ENCODE measurements around the gene RASA1. TPM values are rescaled to one million over a fixed set of nuclear protein-coding genes. Genes with fewer than 3 reads are reported as not detected.

Gene RASA1
- total and polyA plus RNA-seq, 9 of the 15 experiments (the other 6 are each of a cell fraction or from before 2014, with no cell fraction given): 3.2 to 17.3 (median 9.2) TPM

DNA sequence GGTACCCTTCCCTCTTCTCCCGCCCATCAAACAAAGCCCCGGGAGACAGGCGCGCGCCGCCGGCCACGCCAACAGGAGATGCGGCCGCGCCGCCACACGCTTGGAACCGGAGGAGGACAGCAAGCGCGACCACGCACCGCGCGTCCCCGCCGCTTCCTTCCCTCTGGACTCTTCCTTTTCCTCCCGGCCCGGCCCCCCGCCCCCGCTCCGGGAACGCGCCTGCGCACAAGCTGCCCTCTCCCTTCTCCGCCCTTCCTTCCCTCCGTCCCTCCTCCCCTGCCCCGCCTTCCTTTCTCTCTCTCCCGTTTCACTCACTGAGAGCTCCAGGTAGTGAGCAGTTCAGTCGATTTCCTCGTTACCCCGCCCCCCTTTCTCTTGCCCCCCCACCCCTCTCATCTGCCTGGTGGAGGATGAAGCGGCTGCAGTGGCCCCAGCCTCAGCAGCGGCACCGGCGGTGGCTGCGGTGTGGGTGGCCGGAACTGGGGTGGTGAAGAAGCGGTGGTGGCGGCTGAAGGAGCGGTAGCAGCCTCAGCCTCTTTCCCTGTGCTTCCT lies at the start of gene RASA1 (continued):
- TF ChIP-seq, protein P1, sequence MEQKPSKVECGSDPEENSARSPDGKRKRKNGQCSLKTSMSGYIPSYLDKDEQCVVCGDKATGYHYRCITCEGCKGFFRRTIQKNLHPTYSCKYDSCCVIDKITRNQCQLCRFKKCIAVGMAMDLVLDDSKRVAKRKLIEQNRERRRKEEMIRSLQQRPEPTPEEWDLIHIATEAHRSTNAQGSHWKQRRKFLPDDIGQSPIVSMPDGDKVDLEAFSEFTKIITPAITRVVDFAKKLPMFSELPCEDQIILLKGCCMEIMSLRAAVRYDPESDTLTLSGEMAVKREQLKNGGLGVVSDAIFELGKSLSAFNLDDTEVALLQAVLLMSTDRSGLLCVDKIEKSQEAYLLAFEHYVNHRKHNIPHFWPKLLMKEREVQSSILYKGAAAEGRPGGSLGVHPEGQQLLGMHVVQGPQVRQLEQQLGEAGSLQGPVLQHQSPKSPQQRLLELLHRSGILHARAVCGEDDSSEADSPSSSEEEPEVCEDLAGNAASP (IDR thresholded peaks at IDR 0.05): no peak
- TF ChIP-seq ZNF445 (CRISPR knock-in tag; IDR thresholded peaks at IDR 0.05; ENCODE audit: low read depth): no peak
- TF ChIP-seq, protein P2, sequence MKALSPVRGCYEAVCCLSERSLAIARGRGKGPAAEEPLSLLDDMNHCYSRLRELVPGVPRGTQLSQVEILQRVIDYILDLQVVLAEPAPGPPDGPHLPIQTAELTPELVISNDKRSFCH (CRISPR knock-in tag; IDR thresholded peaks at IDR 0.05): no peak
- TF ChIP-seq, protein P2 (tag; IDR thresholded peaks at IDR 0.05): no peak
- TF ChIP-seq SAFB (IDR thresholded peaks at IDR 0.05; ENCODE audit: borderline replicate concordance, low read depth, low read length): peak; percentile 15; the same call in 1 of the 2 replicates
- TF ChIP-seq RBFOX2 (IDR thresholded peaks at IDR 0.05; ENCODE audit: low read depth, low read length): peak; percentile 95
- TF ChIP-seq EP400 (IDR thresholded peaks at IDR 0.05): peak; percentile 84; the same call in 1 of the 2 replicates
- peak; percentile 78 for TF ChIP-seq L3MBTL2 (IDR thresholded peaks at IDR 0.05)
- TF ChIP-seq, protein P3, sequence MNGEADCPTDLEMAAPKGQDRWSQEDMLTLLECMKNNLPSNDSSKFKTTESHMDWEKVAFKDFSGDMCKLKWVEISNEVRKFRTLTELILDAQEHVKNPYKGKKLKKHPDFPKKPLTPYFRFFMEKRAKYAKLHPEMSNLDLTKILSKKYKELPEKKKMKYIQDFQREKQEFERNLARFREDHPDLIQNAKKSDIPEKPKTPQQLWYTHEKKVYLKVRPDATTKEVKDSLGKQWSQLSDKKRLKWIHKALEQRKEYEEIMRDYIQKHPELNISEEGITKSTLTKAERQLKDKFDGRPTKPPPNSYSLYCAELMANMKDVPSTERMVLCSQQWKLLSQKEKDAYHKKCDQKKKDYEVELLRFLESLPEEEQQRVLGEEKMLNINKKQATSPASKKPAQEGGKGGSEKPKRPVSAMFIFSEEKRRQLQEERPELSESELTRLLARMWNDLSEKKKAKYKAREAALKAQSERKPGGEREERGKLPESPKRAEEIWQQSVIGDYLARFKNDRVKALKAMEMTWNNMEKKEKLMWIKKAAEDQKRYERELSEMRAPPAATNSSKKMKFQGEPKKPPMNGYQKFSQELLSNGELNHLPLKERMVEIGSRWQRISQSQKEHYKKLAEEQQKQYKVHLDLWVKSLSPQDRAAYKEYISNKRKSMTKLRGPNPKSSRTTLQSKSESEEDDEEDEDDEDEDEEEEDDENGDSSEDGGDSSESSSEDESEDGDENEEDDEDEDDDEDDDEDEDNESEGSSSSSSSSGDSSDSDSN (IDR thresholded peaks at IDR 0.05; ENCODE audit: borderline replicate concordance in 1 of 2, low read depth in 2 of 2, low read length in 2 of 2): peak in 1 of 2 experiments; percentile 67; a peak in 1 of 4 replicates
- TF ChIP-seq, protein P4, sequence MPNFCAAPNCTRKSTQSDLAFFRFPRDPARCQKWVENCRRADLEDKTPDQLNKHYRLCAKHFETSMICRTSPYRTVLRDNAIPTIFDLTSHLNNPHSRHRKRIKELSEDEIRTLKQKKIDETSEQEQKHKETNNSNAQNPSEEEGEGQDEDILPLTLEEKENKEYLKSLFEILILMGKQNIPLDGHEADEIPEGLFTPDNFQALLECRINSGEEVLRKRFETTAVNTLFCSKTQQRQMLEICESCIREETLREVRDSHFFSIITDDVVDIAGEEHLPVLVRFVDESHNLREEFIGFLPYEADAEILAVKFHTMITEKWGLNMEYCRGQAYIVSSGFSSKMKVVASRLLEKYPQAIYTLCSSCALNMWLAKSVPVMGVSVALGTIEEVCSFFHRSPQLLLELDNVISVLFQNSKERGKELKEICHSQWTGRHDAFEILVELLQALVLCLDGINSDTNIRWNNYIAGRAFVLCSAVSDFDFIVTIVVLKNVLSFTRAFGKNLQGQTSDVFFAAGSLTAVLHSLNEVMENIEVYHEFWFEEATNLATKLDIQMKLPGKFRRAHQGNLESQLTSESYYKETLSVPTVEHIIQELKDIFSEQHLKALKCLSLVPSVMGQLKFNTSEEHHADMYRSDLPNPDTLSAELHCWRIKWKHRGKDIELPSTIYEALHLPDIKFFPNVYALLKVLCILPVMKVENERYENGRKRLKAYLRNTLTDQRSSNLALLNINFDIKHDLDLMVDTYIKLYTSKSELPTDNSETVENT (CRISPR knock-in tag; IDR thresholded peaks at IDR 0.05): peak; percentile 54; the same call in 1 of the 2 replicates
- no peak for TF ChIP-seq HDAC1 (IDR thresholded peaks at IDR 0.05)
- TF ChIP-seq, protein P5, sequence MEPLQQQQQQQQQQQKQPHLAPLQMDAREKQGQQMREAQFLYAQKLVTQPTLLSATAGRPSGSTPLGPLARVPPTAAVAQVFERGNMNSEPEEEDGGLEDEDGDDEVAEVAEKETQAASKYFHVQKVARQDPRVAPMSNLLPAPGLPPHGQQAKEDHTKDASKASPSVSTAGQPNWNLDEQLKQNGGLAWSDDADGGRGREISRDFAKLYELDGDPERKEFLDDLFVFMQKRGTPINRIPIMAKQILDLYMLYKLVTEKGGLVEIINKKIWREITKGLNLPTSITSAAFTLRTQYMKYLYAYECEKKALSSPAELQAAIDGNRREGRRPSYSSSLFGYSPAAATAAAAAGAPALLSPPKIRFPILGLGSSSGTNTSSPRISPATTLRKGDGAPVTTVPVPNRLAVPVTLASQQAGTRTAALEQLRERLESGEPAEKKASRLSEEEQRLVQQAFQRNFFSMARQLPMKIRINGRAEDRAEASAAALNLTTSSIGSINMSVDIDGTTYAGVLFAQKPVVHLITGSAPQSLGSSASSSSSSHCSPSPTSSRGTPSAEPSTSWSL (CRISPR knock-in tag; IDR thresholded peaks at IDR 0.05; ENCODE audit: borderline replicate concordance): no peak
- TF ChIP-seq ZNF143 (CRISPR knock-in tag; IDR thresholded peaks at IDR 0.05): no peak
- peak; percentile 66 for TF ChIP-seq HMGN3 (IDR thresholded peaks at IDR 0.05; ENCODE audit: borderline replicate concordance, extremely low read depth, insufficient read length, low read depth, low read length)
- TF ChIP-seq RB1 (IDR thresholded peaks at IDR 0.05; ENCODE audit: low read depth): peak; percentile 81
- no peak for TF ChIP-seq TCF7L2 (IDR thresholded peaks at IDR 0.05; ENCODE audit: low read depth, low read length)
- no peak for TF ChIP-seq ZFP30 (CRISPR knock-in tag; IDR thresholded peaks at IDR 0.05; ENCODE audit: borderline replicate concordance)

All from K562 (cell line).